ENCODE measurements around the gene PMVK.

Gene PMVK

GRCh38 chr1:154967331-154967950, 30.9 kb upstream of the PMVK start:
- FAIRE-seq = no peak

DNA sequence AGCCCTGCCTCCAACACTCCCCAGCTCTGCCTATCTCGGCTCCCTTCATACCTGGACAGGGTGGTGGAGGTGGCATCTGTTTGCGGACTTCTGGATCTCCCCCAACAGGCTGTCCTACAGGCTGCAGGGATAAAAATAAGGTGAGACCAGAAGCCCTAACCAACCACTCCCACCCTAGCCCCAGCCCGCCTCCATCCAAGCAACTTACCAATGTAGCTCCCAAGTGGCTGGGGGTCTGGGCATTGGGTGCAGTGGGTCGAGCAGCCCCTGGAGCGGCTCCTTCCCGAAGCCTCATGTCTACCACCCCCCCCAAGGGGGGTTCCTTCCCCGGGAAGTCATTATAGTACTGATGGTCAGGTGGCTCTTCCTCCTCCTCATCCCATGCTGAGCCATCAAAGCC, 29.6 kb upstream of the PMVK start:
- DNase-seq (ENCODE audit: low spot score) (no peak), FAIRE-seq (no peak)

More at GRCh38 chr1:154967331-154967950, 30.9 kb upstream of the PMVK start:
- no peak for DNase-seq (ENCODE audit: low spot score)

DNA sequence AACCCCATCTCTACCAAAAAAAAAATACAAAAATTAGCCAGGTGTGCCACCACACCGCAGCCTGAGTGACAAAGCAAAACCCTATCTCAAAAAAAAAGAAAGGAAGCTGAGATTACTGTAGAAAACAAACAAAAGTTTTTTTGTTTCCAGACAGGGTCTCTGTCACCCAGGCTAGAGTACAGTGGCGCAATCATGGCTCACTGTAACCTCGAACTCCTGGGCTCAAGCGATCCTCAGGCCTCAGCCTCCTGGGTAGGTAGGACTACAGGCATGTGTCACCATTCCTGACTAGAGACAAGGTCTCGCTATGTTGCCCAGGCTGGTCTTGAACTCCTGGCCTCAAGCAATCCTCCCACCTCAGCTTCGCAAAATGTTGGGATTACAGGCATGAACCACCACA, 27.8 kb upstream of the PMVK start:
- DNase-seq (ENCODE audit: low spot score) = no peak
- FAIRE-seq = no peak

DNA sequence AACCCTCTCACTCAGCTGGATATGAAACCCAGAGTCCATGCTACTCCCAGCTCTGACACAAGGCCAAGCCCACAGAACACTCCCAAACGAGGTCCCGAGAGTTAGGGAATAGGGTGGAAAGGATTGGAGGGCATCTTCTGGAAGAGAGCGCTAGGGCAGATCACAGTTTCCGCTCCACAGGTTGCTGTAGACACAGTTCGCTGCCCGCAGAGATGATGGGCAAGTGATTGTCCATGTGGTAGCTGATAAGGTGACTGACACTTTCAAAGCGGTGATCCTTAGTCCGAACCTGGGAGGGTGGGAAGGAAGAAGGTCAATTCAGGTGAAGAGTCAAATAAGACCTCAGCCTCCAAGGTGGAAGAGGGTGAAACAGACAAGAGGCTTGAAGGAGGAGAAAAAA, 27.1 kb upstream of the PMVK start:
- FAIRE-seq = no peak
- no peak for DNase-seq (ENCODE audit: low spot score)

GRCh38 chr1:154962795-154963330, 26.3 kb upstream of the PMVK start:
- DNase-seq (ENCODE audit: low spot score) (no peak), FAIRE-seq (no peak)

GRCh38 chr1:154962156-154962749, 25.7 kb upstream of the PMVK start:
- no peak for FAIRE-seq
- peak; percentile 11 for DNase-seq (ENCODE audit: low spot score)

- DNase-seq (ENCODE audit: low spot score) = peak; percentile 59
- no peak for FAIRE-seq
Observed at GRCh38 chr1:154961207-154962155, 25.0 kb upstream of the PMVK start, which contains the start of gene PYGO2. PYGO2 (minus strand) TSS chr1:154961782; CDS start chr1:154961576, 206 bp downstream.

DNA sequence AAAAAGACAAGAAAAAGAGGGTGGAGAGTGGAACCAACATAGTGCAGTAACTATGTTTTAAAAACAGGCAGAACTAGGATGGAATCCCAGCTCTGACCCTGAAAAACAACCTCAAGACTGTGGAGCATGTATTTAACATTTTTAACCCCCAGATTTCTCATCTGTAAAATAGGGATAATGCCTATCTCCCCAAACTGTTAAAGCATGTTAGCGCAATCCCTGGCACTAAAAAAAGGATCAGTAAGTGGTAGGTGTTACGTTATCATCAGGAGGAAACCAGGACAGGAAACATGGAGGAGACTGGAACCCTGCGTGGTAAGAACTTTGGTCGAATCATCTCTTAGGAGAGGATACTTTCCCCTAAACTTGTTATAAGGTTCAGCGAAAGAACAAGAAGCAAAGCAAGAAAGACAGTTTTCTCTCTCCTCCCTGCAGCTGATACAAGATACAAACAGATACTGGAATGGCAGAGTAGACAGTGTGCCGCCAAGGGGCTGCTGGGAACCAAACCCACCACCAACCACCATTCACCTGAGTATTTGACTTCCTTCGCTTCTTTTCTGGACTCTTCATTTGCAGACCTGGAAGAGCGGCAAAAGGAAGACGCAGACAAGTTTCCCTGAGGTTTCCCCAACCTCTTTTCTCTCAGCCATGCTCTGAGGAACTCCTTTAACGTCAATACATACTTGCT, 24.1 kb upstream of the PMVK start:
- FAIRE-seq (no peak), DNase-seq (ENCODE audit: low spot score) (no peak)

GRCh38 chr1:154959426-154959780, 22.9 kb upstream of the PMVK start:
- FAIRE-seq (no peak), DNase-seq (ENCODE audit: low spot score) (no peak)

DNA sequence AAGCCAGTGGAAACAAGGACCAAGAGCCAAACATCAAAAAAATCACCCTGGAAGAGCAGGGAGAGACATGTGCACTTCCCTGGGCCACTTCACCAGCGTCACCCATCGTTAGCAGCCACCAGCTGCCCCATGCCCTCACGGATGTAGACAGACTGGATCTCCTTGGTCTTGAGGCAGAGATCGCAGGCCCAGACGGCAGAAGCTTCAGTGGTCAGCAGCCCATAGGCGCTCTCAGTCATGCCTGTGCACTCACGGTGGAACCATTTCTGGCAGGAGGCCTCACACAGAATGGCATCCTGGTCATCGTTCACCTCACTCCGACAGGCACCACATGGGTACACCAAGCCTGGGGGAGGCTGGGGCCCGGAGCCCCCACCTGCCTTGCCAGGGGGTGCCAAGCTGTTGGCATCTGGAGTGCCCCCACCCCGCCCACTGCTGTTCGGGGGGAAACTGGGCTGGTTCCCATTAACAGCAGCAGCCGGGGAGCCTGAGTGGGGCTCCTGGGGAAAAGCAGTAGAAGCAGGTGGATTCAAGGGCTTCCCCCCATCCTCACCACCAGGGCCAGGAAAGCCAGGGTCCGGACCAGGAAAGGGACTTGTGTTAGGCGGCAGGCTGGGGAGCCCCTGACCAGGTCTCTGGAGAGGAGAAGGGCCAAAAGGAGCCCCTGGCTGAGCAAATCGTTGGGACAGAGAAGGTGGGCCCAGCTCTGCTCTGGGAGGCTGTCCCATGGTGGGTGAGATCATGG, 22.3 kb upstream of the PMVK start:
- DNase-seq (ENCODE audit: low spot score) (no peak), FAIRE-seq (no peak)

DNA sequence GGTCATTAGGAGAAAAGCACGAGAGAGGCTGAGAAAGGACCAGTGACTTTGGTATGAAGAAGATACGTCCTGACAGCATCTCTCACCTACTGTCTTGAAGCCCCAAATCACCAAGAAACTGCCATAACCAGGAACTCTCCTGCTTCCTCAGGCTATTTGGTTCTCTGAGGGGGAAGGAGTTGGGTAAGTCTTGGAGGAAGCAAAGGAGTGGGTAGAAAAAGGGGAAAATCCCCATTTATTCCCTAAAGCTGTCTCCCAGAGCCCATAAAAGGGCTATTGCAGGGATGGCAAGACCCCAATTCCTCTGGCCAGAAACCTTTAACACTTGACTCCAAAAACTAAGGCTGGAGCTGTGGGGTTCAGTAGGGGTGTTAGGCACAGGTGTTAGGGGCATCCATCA, 21.5 kb upstream of the PMVK start:
- DNase-seq (ENCODE audit: low spot score) = no peak
- no peak for FAIRE-seq

DNA sequence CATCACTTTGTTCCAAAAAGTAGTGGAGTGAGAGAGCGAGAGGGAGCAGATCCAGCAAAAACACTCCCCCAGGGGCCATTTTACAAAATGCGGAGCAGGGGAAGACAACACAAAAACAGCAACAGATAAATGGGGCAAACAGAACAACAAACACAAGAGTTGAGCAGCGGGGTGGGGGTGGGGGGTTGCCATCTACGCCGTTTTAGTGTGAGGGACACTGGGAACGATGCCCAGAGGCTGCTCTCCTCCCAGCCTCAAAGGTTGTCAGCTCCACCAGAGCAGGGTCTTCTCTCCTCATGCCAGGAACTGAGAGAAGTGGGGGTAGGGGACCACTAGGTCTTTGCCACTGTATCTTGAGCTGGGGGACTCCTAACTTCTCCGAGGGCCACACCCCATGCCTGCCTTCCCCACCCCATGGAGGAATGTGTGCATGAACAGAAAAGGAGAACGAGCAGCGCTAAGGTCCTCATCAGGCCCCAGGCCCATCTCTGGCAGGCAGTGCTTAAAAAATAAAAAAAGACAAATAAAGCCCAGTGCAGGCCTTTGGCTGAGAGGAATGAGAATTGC, 20.7 kb upstream of the PMVK start:
- FAIRE-seq (no peak), DNase-seq (ENCODE audit: low spot score) (no peak)

DNA sequence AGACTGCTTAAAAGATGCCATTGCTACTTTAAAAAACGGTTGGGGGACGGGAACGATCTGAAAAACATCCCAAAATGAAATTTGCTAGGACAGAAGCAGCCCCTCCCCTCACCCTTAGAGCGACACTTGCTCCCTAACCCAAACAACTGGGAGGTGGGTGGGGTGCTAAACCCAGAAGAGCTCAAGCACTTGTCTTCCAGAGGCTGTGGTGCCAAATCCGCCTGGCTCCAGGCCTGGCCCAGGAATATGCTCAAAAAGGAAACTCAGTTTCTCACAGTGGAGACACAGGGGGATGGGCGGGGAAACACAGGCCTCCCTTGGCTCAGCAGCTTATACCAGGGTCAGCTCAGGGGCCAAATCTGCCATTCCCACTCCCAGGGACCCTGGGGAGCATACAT, 20.0 kb upstream of the PMVK start:
- DNase-seq (ENCODE audit: low spot score) = no peak

GRCh38 chr1:154955718-154956543, 19.4 kb upstream of the PMVK start, which contains the start of gene PBXIP1:
PBXIP1 (minus strand) TSS chr1:154956099; CDS start chr1:154953721, 2,378 bp downstream.
- FAIRE-seq = peak; percentile 74
- DNase-seq (ENCODE audit: low spot score) = peak; percentile 75

More for the DNA sequence above, 20.0 kb upstream of the PMVK start:
- no peak for FAIRE-seq

DNA sequence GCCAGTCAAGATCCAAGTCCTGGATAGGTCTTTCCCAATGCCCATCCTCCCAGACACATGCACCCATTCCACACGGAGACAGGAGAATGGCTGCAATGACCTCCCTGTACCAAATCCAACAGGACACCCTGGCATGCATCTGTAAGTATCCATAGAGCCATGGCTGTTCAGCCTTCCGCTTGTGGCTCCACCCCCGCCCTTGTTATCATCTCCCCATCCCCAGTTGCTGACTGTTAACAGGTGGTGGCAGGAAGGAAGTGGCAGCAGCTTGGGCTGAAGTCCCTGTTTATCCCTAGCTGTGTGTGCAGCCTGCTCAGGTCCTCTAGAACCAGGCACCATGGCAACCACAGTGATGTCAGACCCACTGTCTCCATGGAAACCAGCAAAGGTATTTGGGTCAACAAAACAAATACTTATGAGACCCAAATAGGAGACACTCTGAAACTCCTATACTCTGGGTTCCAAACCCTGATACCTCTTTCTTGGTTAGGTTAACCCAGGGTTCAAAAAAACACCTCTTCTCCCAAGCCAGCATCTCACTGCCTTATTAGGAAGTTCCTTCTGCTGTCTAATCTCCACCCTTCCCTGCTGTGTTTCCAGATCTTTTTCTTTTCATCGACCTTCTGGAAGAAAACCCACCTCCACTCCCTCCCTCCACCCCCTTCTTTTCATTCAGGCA, 18.7 kb upstream of the PMVK start:
- DNase-seq (ENCODE audit: low spot score) (peak; percentile 56), FAIRE-seq (no peak)

GRCh38 chr1:154954541-154954940, 18.0 kb upstream of the PMVK start:
- DNase-seq (ENCODE audit: low spot score) (no peak), FAIRE-seq (no peak)

GRCh38 chr1:154953611-154954038, 17.1 kb upstream of the PMVK start:
- DNase-seq (ENCODE audit: low spot score) = no peak
- no peak for FAIRE-seq

DNA sequence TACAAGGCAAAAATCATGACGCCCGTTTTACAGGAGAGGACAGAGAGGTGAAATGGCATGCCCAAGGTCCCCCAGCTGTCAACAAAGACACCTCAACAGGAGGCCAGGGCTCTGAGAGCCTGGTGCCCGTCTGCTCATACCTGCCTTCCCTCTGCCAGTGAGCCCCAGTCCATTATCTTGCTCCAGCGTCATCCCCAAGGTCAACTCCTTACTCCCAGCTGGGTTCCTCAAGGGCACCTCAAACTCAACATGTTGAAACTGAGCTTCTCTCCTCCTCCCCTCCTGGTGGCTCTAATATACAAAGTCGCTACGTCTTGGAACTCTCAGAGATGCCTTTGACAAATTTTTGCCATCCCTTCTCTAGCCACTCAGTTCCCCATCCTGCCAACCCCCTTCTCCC, 16.1 kb upstream of the PMVK start:
- no peak for DNase-seq (ENCODE audit: low spot score)
- FAIRE-seq = no peak

All from RCC 7860 (cell line).